ENCODE results near the gene DOCK6. TPM values are rescaled to one million over a fixed set of nuclear protein-coding genes. Genes with fewer than 3 reads are reported as not detected.

Gene DOCK6
- total RNA-seq, 2 donors from 2014 or later = 45.9 to 86.0 TPM

DNA sequence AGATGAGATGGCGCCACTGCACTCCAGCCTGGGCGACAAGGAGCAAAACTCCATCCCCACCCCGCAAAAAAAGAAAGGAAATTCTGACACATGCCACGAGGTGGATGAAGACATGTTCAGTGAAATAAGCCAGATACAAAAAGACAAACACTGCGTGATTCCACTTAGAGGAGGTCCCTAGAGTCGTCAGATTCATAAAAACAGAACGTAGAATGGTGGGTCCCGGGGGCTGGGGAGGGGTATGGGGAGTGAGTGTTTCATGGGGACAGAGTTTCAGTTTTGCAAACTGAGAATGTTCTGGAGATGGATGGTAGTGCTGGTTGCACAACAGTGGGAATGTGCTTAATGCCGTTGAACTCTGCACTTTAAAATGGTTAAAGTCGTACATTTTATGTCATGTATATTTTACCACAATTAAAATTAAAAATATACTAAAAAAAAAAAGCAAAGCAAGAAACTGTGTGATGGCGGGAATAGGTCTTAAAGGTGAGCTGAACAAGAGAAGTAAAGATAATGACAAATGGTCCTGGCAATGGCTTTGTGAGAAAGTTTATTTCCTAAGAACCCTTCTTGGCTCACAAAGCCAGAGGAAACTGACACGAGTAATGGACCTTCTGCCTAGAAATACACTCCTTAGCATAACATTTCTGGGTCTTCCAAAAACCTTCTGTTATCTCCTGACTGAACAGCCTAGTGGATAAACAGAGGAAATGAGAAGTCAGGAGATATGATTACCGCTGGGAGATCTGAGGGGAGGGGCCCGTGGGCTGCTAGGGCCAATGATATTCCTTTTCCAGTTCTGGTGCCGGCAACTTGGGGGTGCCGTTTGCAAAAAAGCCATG, 102.5 kb downstream of the DOCK6 start:
- intact Hi-C loops (cut with DNase I) = no loop called here
- no peak overlapping the region for H3K27ac ChIP-seq
- no peaks in the 10 kb centered on the region for H3K4me1 ChIP-seq

GRCh38 chr19:11155373-11156120, 106.8 kb downstream of the DOCK6 start, which contains the start of gene SPC24:
SPC24 (minus strand) TSS chr19:11155782; CDS start chr19:11155776, 6 bp downstream.
- intact Hi-C loops (cut with DNase I) = no loop called here
- Histone ChIP-seq H3K27me3 (no peaks in the 10 kb centered on the region), H3K27ac (peak within 1 kb of the TSS; percentile 25), H3K4me3 (peak within 1 kb of the TSS; percentile 80), H3K9me3 (no peaks in the 10 kb centered on the region), H3K36me3 (no peaks in the 10 kb centered on the region), H3K4me1 (no peaks in the 10 kb centered on the region), H3K9ac (ENCODE audit: low read depth in 2 of 2, low read length in 2 of 2) (peak within 1 kb of the TSS; percentile 28 to 68)
- TF ChIP-seq, protein P1, sequence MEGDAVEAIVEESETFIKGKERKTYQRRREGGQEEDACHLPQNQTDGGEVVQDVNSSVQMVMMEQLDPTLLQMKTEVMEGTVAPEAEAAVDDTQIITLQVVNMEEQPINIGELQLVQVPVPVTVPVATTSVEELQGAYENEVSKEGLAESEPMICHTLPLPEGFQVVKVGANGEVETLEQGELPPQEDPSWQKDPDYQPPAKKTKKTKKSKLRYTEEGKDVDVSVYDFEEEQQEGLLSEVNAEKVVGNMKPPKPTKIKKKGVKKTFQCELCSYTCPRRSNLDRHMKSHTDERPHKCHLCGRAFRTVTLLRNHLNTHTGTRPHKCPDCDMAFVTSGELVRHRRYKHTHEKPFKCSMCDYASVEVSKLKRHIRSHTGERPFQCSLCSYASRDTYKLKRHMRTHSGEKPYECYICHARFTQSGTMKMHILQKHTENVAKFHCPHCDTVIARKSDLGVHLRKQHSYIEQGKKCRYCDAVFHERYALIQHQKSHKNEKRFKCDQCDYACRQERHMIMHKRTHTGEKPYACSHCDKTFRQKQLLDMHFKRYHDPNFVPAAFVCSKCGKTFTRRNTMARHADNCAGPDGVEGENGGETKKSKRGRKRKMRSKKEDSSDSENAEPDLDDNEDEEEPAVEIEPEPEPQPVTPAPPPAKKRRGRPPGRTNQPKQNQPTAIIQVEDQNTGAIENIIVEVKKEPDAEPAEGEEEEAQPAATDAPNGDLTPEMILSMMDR (IDR thresholded peaks at IDR 0.05) = no peak
- DNase-seq = peak; percentile 96

More for the DNA sequence above, 102.5 kb downstream of the DOCK6 start:
- DNase-seq = no peak
- H3K4me3 ChIP-seq = no peak overlapping the region
- no peaks in the 10 kb centered on the region for H3K36me3 ChIP-seq
- TF ChIP-seq, protein P1 (IDR thresholded peaks at IDR 0.05) = no peak
- no peaks in the 10 kb centered on the region for H3K27me3 ChIP-seq
- no peaks in the 10 kb centered on the region for H3K9me3 ChIP-seq
- H3K9ac ChIP-seq (ENCODE audit: low read depth in 2 of 2, low read length in 2 of 2) = no peak overlapping the region

- Histone ChIP-seq H3K4me3 (peak overlapping the region; percentile 80), H3K27ac (no peak overlapping the region), H3K9ac (ENCODE audit: low read depth in 2 of 2, low read length in 2 of 2) (no peak overlapping the region), H3K9me3 (no peaks in the 10 kb centered on the region), H3K27me3 (no peaks in the 10 kb centered on the region), H3K4me1 (no peaks in the 10 kb centered on the region), H3K36me3 (no peaks in the 10 kb centered on the region)
- TF ChIP-seq, protein P1 (IDR thresholded peaks at IDR 0.05) = no peak
- DNase-seq = no peak
- intact Hi-C loops (cut with DNase I) = no loop called here
Measured at GRCh38 chr19:11154683-11155047, 107.7 kb downstream of the DOCK6 start.

DNA sequence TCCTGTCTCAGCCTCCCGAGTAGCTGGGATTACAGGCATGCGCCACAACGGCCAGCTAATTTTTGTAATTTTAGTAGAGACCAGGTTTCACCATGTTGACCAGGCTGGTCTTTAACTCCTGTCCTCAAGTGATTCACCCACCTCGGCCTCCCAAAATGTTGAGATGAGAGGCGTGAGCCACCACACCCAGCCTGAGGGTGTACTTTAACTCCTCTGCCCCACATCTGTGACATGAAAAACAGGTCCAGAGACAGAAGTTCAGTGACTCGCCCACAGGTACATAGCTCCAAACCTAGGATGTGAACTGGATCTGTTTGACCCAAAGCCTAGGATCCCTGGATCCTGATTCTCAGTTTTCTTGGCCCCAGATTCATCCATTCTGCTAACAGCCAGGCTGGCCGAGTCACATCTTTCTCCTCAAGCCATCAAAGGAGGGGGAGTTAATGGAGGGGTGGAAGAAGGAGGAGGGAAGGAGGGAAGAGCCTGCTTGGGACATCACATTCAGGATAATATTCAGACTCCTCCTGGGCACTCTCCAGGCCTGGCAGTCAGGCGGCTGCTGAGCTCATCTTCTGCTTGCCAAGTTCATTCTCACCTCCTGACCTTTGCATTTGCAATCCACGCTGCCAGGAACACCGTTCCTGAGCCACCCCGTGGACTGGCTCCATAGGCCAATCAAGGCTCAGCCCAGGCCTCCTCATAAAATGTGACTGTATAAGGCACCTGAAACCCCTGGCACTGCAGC, 109.8 kb downstream of the DOCK6 start:
- no peaks in the 10 kb centered on the region for H3K36me3 ChIP-seq
- DNase-seq = peak; percentile 73
- no peak overlapping the region for H3K9ac ChIP-seq (ENCODE audit: low read depth in 2 of 2, low read length in 2 of 2)
- H3K27me3 ChIP-seq = no peaks in the 10 kb centered on the region
- H3K4me1 ChIP-seq = no peaks in the 10 kb centered on the region
- intact Hi-C loops (cut with DNase I) = no loop called here
- H3K9me3 ChIP-seq = no peaks in the 10 kb centered on the region
- no peak overlapping the region for H3K4me3 ChIP-seq
- peak overlapping the region; percentile 37 for H3K27ac ChIP-seq
- TF ChIP-seq, protein P1 (IDR thresholded peaks at IDR 0.05) = no peak

DNA sequence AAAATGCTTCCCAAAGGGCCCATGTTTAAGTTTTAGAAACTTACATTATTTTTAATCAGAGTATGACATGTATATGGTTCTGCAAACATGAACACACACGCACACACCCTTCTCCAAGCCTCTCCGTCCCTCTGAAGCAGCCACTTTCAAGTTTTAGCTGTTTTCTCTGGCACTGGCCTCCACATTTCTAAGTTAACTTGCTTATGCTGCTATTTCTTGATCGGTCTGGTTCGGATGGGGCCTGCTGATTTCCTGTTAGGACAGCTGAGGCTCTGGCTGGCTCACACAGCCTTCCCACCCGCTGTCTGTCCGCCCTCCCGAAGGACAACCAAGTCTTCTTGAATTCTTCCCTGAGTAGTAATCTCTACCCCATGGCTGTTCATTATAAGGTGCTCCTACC, 111.1 kb downstream of the DOCK6 start:
- no peaks in the 10 kb centered on the region for H3K36me3 ChIP-seq
- H3K9me3 ChIP-seq = no peaks in the 10 kb centered on the region
- H3K9ac ChIP-seq (ENCODE audit: low read depth in 2 of 2, low read length in 2 of 2) = no peak overlapping the region
- no peak for DNase-seq
- H3K4me3 ChIP-seq = no peak overlapping the region
- intact Hi-C loops (cut with DNase I) = no loop called here
- H3K27ac ChIP-seq = no peak overlapping the region
- TF ChIP-seq, protein P1 (IDR thresholded peaks at IDR 0.05) = no peak
- H3K27me3 ChIP-seq = no peaks in the 10 kb centered on the region
- no peaks in the 10 kb centered on the region for H3K4me1 ChIP-seq
